GM21619 (cell line): ENCODE measurements around the gene NSF.
"Not testable (repeated sequence)": the region's sequence is repeated elsewhere in the genome, so short reads cannot be mapped to it uniquely, and the experiment has no call there.

Experiments used
- ATAC-seq: cut with Tn5 transposase; IDR thresholded peaks from one replicate; pipeline ENCODE4 v1.9.1; 2021; ENCODE audit not compliant: unreplicated experiment

NSF gene

DNA sequence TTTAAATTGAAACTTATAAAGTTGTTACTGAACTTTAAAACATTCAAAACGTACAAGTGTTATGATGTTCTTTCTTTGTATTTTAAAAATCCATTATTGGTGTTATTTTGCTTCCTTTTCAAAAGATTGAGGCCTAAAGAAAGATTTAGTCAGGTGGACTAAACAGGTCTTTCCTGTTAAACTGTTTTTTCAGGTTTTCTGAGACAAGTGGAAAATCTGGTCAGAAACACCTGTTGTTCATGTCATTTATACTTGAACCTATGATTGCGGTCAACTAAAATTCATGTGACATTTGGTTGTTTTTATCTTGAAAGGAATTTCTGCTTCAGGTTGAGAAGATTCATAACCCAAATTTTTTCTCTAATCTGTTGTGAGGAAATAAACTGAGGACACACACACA lies 108.5 kb downstream of the NSF start:
- ATAC-seq, result not testable (repeated sequence)

DNA sequence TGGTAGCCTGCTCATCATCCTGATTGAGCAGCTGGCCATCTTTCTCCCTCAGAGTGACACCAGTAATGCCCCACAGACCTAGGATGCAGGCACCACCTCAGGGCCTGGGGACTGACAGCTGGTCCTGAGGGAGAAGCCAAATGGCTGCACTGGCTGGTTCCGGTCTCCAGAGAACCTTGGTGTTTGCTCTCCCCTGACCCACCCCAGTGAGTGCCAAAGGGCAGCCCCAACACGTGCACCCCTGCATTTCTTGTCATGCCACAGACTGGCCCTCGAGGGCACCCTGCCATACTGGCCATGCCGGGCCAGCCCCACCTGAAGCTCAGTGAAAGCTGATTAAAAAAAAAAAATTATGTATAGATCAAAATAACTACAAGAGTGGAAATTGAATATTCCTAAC lies 127.5 kb downstream of the NSF start:
- ATAC-seq, result no peak

DNA sequence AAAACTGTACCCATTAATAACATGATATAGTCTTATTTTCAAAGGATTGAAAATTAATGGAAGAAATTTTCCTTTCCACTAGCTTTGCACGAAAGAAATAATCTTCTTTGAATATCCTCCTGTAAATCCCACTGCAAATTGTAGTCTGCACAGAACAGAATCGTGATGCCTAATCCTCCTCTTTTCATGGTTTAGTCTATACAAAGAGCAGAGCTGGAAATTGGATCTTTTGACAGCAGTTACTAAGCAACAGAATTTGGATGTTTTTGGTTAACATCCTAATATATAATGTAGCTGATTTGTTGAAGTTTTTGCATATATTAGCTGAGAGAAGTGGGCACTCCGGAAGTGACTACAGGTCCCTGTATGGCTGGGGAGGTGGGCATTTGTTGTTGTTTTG lies 129.4 kb downstream of the NSF start:
- no peak for ATAC-seq

DNA sequence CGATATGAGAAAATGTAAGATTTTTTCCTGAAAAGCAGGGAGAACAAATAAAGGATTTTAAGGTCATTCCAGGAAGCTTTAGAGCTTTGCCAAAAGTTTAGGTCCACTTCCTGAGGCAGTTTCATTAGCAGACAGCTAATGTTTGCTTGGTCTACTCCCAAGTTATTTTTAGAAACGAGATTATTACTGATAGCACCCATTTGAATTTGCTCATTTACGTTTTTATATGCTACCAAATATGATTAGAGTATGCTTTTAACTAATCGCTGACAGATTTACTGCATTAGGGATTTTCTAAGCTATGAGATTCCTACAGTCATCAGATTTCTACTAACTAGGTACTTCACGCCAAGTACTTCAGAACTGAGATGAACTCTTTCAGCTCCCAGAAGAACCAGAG lies 129.9 kb downstream of the NSF start:
- no peak for ATAC-seq

DNA sequence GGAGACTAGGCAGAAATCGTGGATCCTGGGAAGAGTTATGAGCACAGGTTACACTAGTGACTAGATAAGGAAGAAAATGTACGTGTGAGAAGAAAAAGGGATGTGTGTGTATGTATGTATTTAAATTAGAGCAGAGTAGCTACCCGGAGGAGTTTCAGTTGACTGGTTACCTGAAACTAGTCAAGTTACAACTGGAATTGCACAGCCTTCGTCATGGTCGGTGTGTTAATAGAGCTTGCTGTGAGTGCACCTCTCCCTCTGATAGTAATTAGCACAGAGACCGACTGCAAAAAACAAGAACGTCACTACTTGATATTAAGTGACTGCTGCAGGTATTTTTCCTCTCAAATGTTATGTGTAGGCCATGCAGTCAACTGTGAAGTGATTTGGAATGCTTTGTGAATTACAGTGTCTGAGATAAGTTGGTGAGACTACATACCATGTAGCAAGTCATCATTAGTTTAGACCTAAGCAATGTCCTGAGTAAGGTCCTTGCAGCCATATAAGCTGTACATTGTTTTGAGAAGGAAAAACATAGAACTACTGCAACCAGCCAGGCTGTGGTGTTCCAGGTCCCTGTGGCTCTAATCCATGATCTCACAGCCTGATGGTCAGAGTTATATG lies 132.3 kb downstream of the NSF start:
- ATAC-seq, result no peak

DNA sequence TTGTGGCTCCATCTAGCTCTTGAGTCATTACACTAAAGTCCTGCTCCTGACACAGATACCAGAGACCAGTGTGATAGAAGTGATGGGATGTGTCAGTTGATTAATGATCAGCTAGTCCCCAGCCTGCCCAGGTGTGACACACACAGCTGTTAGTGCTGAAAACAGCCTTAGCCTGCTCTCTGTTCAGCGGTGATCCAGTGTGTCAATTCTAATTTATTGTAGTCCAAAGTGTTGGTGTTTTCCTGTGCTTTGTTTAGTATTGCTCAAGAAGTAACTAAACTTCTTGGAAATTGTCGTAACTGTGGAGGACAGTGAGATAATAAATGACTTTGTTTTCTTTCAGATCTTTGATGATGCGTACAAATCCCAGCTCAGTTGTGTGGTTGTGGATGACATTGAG lies 135.7 kb downstream of the NSF start:
- no peak for ATAC-seq

DNA sequence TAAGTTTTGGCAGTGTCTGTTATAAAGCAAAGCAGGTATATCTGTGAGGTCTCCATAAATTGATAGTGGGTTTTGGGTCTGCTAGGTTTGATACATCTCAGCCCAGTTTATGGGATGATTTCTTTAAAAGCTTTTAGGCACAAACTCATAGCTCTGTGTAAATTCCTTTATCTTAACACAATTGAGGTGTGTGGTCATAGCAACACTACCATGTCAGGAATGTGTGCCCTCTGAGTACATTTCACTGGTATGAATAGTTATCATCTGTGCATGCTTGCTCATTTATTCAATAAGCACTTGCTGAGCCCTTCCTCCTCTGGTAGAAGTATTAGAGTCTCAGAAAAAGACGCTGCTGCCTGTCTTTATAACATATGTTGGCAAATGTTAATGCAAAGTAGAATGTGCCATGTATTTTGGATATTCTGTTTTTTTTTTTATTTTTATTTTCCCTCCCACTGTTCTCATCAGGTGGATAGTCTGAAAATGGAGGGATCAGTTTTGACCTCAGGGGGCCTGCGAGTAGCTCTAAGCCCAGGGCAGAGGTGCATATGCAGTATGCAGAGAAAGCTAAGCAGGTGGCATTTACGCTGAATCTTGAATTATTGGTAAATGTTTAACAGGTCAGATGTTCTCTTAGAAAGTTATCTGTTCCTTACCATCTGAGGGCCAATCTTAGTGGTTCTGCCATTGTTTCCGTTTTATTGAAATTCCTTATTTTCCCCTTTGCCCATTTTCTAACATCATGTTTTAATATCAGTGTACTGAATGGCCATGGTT lies 137.3 kb downstream of the NSF start:
- ATAC-seq, result no peak

DNA sequence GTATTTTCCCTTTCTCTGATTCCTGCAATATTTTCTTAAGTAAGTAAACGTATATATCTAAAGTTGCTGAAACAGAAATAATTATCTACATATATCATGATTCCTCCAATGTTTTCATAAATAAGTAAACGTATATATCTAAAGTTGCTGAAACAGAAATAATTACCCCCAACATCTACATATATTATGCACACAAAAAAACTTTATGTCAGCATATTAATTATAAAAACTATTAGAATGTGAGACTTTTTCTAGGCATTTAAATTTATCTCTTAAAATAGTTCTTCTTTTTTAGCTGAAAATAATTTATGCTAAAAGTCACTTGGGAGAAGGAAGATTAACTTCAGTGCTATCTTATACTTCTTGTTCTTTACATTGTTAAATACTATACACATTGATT lies 139.6 kb downstream of the NSF start:
- ATAC-seq, result no peak

DNA sequence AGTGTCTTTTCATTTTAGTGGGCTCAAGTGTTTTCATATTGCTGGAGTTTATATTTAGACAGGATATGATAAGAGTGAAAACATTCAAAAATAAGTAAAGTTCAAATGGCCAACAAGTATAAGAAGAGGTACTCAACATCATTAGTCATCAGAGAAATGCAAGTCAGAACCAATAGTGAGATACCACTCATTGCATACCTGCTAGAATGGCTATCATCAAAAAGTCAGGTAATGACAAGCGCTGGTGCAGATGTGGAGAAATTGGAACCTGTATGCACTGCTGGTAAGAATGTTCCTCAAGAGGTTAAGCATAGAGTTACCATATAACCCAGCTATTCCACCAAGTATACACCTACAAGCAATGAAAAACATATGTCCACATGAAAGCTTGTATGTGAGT lies 140.2 kb downstream of the NSF start:
- no peak for ATAC-seq

DNA sequence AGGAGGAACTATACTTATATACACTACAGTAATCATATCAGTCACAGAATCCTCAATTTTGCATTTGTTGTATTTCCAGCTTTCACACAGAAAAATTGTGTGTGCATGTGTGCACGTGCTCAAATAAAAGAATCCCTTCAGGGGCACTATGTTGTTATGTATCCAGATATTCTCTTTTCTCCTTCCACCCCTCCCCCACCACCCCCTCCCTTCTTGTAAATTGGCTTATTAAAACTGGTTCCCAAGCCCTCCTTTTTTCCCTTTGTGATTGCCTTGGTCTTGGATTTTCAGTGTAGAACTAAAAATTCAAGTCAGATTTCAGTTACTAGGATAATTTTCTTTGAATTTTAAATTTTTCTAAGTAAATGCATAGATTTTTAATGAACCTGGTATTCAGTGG lies 141.7 kb downstream of the NSF start:
- no peak for ATAC-seq

DNA sequence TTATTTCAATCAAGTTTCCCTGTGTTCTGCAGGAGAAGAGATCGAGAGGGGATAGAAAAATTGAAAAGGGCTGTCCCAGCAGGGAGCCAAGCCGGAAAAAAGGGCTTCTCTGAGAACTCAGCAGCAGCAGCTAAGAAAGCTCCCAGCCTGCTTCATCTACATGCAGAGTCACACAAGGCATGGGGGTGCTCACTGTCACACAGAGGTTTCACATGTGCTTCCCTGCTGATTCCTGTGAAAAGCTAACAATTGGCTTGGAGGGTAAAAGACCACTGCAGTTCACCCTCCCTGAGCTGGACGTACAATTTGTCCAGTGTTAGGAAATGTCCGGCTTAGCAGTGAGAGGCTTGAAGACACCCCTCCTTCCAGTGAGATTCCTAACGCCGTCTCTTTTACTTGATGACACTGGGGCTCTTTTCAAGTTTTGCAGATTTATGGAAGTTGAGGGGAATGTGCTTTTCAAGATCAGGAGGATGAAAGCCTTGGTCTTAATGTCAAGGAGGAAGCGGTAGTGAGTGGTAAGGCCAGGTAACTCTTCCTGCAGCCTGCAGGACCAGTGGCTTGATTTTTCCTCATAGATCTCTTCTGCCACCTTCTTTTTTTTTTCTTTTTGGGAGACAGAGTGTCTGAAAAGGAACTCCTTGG lies 142.4 kb downstream of the NSF start:
- no peak for ATAC-seq

DNA sequence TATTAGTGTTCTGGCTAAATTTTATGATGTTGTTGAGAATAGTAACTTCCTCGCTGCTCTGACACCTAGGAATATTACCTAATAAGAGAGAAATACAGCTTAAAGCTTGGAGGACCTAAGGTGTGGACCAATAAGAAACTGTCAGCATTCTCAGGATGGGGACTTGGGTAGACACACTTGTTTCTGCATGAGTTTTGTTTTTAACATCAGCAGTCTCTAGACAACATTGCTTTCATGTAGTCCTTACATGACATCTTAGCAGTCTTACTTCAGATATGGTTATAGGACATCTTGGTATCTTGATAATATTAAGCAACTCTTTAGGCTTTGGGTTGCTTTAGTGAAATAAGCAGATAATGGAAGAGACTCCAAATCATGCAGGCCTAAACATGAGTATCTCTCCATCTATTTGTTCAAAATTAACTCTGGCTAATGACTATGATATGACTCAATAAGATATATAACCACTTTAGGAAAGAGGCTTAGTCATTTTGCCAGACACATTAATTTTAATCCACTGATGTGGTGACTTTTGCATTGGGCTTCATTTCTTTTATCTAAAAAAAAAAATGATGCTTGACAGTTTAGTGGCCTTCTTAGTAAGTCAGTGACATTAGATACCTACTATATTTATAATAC lies 143.5 kb downstream of the NSF start:
- ATAC-seq, result no peak

DNA sequence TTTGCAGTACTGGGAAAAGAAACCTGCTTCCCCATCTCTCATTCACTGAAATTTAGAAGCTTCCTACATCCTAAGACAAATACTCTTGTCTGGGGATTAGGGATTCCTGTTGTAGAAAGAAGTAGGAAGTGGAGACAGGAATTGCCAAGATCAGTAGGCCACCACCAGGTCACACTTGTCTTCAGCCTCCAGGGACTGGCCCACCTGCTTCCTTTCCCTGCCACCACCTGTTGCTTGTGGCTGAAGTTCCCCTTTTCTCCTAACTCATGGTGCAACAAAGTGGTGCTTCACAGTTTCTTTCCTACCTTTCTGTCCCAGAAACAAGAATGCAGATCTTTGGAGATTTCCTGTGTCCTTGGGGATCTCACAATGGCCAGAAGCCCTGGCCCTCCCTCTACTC lies 145.6 kb downstream of the NSF start:
- ATAC-seq, result no peak

DNA sequence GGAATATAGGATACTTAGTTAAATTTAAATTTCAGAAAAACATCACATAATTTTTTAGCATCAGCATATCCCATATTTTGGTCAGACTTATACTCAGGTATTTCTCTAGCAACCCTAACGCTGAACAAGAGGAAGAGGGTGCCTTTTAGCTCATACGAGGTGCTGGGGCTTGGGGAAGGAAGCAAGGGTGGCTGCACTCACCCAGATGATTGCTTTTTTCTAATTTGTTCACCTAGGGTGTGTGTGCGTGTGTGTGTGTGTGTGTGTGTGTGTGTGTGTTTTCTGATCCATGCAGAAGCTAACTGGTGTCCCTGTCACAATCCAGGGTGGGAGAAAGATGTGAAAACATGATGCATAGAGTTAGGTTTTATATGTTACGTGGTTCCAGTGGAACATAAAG lies 146.9 kb downstream of the NSF start:
- no peak for ATAC-seq

DNA sequence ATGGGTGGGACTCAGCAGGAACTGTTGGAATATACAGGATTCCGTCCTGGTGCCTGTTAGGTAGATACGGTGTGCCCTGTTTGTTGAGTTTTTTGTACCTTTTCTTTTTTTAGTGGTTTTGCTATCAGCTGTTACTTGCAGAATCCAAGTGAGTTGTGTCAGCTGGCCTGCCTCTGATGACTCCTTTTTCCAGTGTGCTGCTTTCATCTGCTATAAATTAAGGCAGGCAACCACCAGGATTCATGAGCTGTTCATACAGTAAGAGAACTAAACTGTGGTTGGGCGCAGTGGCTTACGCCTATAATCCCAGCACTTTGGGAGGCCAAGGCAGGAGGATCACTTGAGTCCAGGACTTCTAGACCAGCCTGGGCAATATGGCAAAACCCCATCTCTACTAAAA lies 148.1 kb downstream of the NSF start:
- no peak for ATAC-seq

DNA sequence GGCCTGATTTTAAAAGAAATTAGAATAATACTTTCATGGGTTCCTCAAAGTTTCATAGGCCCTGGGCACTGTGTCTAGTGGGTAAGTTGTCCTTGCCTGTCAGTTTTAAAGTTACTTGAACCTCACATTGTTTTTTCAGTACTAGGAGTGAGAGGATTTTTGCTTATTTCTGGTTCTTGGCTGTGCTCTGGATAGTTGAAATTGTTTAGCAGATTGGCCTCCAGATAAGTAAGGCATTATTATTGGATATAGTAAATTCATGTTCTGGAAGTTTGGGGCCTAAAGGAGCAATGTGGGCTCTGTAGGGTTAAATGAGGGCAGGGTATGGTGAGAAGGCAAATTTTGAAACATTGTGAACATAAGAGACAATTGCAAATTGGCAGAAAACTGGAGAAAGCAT lies 149.5 kb downstream of the NSF start:
- ATAC-seq, result no peak

DNA sequence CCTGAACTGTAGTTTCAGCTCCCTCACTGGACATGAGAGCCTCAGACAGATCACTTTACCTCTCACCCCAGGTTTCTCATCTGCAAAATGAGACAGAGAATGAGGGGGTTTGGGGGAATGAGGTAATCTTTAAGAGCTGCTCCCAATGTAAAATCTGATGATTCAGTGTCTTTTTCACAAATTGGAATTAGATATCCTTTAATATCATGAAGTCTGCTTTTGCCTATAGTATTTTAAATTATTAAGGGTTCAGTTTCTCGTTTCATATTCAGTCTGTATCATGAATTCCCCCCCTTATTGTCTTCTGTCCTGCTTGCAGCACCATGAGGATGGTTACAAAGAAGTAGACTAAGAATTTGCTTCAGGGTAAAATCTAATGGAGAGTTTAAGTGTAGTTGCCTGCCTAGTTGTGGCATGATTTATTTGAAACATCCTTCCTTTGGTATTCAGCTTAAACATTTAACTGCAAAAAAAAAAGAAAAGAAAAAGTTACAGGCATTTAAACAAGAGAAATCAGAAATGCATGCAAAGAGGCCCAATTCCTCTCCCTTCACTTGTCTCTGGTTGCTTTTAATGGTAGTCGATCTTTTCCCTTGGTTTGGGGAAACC lies 150.8 kb downstream of the NSF start:
- no peak for ATAC-seq

DNA sequence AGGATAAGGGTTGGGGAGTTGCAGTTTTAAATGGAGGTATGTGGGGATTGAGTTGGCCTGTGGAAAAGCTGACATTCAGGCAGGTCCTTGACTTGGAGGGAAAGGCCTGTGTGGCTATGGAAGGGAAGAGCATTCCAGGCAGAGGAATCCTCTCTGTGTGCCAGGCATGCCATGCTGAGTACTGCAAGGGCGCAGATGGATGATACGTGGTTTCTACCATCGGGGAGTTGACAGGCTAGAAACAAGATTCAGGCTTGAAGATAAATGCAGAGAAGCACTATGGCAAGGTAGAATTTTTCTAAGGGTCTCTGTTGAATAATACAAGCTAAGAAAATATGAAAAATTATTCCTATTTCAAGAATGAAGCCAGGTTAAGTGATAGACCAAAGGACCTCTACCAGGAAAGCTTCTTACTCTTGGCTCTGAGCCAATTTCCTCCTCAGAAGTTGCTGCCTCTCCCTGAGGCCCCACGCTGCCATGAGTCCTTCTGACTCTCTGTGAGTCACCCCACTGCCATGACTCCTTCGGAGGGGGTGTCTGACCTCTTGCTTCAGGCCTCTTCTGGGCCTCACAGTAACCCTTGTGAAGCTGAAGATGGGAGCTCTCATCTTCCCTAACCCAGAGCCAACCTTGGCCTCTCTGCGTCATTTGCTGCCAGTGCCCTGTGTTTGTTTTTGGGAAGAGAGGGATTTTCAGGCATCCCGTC lies 152.2 kb downstream of the NSF start:
- ATAC-seq, result no peak

DNA sequence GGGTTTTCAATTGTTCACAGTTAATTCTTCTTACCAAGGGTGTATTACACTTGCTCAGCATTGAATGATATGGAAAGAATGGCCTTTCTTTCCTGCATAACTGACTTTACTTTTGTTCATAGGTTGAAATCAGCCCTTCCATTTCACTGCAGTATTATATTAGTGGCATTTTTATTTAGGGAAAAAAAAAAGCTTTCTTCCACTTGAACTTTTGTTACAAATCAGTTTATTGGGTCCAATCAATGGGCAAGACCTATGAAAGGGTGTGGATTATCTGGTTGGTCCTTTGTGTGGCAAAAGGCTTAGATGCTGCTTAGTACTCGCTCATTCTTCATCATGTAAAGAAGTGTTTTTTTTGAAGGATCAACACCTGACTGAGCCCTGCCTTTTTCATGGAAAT lies 154.0 kb downstream of the NSF start:
- no peak for ATAC-seq

DNA sequence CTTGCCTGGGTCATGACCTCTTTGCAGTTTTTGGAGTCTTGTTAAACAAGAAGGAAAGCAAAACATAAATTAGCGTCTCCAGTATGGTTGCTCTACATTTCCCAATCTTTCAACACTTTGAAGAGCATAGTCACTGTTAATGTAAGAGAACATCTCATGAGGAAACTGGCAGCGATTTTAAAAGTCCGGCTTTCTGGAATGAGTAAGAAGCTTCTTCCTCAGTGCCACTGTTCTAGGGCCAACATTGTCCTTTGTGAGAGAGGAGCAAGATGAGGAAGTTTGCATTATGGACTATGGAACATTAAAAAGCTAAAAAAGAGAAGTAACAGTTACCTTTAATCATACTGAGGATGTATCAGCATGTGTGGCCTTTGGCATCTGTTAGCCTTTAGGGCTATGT lies 154.9 kb downstream of the NSF start:
- ATAC-seq, result no peak

DNA sequence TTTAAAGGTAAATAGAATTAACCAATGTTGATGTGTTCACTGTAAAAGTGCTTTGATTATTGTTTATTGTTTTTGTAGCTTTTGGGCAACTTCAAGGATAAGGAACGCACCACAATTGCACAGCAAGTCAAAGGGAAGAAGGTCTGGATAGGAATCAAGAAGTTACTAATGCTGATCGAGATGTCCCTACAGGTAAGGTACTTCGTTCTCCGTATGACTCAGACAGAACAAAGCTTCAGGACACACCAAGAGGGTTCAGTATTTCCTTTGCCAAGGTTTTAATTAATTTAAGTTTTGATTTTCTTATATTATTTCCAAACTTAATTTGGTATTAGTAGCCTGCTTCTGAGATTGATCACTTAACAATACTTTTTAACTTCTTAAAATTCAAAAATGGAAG lies 161.0 kb downstream of the NSF start:
- ATAC-seq, result no peak
